AG04449 (cell line): ENCODE results near the gene SCN3A.

Source experiments
- CTCF ChIA-PET: fragments of 350-600 bp; formaldehyde crosslinking; extraction: SDS; loops from one replicate; lab custom pipeline; 2021; ENCODE audit warnings: antibody characterized with exemption; lab: Yijun Ruan, JAX
- POLR2A ChIA-PET: fragments of 400-600, 350-600 bp; formaldehyde crosslinking; extraction: SDS; loops from one replicate; lab custom pipeline; 2020; ENCODE audit warnings: antibody characterized with exemption, inconsistent platforms; lab: Yijun Ruan, JAX
- DNase-seq: peaks from one replicate; pipeline ENCODE4 v3.0.0-alpha.2; 2010; ENCODE audit warnings: low read depth, low spot score
- H3K4me3 ChIP-seq: 2 replicates; pipeline ENCODE4 v1.5.1; 2011; ENCODE audit warnings: low read depth, mild to moderate bottlenecking, control low read depth, low read length
- TF ChIP-seq, protein P1 (sequence below): IDR thresholded peaks from one replicate; pipeline ENCODE4 v1.5.1; 2011; ENCODE audit warnings: mild to moderate bottlenecking, moderate library complexity, low read length, control low read depth, inconsistent platforms; ENCODE audit not compliant: insufficient read depth; ENCODE audit errors: missing control alignments

Gene SCN3A

DNA sequence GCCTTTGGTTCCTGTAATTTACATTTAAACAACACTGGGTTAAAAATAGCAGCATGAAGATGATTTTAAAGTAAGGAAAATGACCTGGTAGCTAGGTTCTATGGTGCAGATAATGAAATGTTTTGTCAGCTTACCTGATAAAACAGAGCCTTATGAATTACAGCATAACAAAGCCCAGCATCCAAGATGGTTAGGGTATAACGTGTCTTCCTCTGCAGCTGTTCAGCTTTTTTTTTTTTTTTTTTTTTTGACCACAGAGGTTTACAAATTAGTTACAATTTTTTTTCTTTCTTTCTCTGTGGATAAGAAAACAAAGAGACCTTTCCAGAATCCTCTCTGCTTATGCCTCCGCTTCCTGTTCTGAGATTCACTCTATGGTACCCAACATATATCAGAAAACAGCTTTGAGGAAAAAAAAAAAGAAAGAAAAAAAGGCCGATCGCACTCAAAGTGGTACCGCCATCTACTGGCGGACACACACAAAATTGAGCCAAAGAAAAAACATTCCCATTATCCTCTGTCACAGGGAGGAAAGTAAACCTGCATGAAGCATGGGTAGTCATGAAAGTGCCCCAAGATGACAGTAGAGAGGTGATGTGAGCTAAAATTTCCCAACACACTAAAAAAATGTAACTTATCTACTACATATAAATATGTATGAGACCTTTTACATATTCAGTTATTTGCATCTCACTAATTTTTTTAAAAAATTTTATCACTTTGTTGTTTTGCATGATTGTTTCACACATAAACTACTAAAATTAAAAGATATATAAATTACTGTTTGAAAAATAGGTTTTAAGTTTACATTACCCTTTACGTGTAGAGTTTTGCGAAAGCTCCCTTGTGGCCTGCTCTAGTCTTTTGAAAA is at the start of gene SCN3A:
TSS of gene SCN3A (minus strand) at position 362 of the 871 bp plus-strand sequence. CDS start 27,656 bp downstream, outside the sequence.
- no peak within 1 kb of the TSS for H3K4me3 ChIP-seq
- TF ChIP-seq, protein P1, sequence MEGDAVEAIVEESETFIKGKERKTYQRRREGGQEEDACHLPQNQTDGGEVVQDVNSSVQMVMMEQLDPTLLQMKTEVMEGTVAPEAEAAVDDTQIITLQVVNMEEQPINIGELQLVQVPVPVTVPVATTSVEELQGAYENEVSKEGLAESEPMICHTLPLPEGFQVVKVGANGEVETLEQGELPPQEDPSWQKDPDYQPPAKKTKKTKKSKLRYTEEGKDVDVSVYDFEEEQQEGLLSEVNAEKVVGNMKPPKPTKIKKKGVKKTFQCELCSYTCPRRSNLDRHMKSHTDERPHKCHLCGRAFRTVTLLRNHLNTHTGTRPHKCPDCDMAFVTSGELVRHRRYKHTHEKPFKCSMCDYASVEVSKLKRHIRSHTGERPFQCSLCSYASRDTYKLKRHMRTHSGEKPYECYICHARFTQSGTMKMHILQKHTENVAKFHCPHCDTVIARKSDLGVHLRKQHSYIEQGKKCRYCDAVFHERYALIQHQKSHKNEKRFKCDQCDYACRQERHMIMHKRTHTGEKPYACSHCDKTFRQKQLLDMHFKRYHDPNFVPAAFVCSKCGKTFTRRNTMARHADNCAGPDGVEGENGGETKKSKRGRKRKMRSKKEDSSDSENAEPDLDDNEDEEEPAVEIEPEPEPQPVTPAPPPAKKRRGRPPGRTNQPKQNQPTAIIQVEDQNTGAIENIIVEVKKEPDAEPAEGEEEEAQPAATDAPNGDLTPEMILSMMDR: peak; percentile 65
- no peak for DNase-seq
- ChIA-PET CTCF (interaction anchor here (0.7 to 9.9 kb wide), 28 partner anchors 8 to 468 kb away, joined by 3 to 163 read pairs (median 5); partner anchors contain the start of gene SCN2A), POLR2A (interaction anchor here (0.6 kb wide), 1 partner anchor 231 kb away, joined by 3 read pairs; no protein-coding TSS in a partner anchor)

GRCh38 chr2:165253178-165253577 is 49.3 kb upstream of the SCN3A start:
- no peak for DNase-seq
- H3K4me3 ChIP-seq: no peak overlapping the region
- TF ChIP-seq, protein P1: no peak
- POLR2A ChIA-PET: no interaction called here
- CTCF ChIA-PET: no interaction called here

GRCh38 chr2:165251366-165251765 is 47.5 kb upstream of the SCN3A start:
- TF ChIP-seq, protein P1: no peak
- POLR2A ChIA-PET: no interaction called here
- H3K4me3 ChIP-seq: no peak overlapping the region
- DNase-seq: no peak
- CTCF ChIA-PET: no interaction called here

DNA sequence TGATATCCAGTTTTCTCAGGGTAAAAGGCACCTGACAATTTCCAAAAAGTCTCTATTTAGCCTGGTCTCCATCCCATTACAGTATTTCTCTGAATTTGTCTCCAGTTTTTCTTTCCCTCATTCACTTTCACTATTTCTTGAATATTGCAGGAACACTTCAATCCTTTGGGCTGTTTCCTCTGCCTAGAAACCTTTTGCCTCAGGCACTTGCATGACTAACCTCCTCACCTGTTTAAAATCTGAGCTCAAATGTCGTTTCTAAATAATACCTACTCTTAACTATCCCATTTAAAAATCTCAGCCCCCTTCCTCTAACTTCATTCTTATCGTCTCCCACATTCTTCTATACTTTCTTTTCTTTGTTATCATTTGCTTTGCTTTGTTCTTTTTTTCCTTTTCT is 44.4 kb upstream of the SCN3A start:
- POLR2A ChIA-PET: no interaction called here
- DNase-seq: no peak
- H3K4me3 ChIP-seq: no peak overlapping the region
- CTCF ChIA-PET: interaction anchor here (2.4 kb wide), 1 partner anchor 9 kb away, joined by 12 read pairs; the partner anchor contains the start of gene SCN2A
- TF ChIP-seq, protein P1: no peak

- H3K4me3 ChIP-seq: no peak overlapping the region
- no peak for DNase-seq
- TF ChIP-seq, protein P1: no peak
- POLR2A ChIA-PET: no interaction called here
- CTCF ChIA-PET: no interaction called here
These were observed 41.4 kb upstream of the SCN3A start for GRCh38 chr2:165245081-165245793.

DNA sequence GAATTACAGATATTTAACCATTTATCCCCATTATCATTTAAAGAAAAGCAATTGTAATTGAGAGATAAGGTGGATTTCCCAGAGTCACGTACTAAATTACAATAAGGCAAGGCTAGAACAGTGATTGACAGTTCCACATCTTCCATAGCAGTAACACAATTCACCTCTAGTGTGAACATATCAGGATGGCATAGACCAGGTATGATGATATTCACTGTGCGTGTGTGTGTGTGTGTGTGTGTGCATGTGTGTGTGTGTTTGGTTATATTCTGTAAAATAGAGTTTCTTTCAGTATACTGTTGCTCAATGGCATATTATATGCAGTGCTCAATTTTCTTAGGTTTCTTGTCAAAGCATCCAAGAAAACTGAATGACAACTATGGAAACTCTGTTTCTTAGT is 37.1 kb upstream of the SCN3A start:
- TF ChIP-seq, protein P1: no peak
- DNase-seq: no peak
- ChIA-PET CTCF (no interaction called here), POLR2A (no interaction called here)
- no peak overlapping the region for H3K4me3 ChIP-seq
